Tibial nerve (tissue), 3 donors: ENCODE data around the gene CRB2.

Experiments used
- POLR2A ChIP-seq, 2 donors: fragments of 450-650 bp; IDR thresholded peaks; one replicate each; pipeline ENCODE4 v1.6.1; 2017; ENCODE audit warnings: antibody characterized with exemption in 2 of 2, mild to moderate bottlenecking in 2 of 2, moderate library complexity in 2 of 2
- TF ChIP-seq, protein P1 (sequence below), 5 experiments: fragments of 200-600 bp in 3 of 5; fragments of 450-650 bp in 2 of 5; sonication (generic) in 3 of 5; IDR thresholded peaks; one replicate each; pipeline ENCODE4 v1.5.1; 2016 to 2019; ENCODE audit warnings: antibody characterized with exemption in 5 of 5, mild to moderate bottlenecking in 3 of 5, moderate library complexity in 2 of 5

DNA sequence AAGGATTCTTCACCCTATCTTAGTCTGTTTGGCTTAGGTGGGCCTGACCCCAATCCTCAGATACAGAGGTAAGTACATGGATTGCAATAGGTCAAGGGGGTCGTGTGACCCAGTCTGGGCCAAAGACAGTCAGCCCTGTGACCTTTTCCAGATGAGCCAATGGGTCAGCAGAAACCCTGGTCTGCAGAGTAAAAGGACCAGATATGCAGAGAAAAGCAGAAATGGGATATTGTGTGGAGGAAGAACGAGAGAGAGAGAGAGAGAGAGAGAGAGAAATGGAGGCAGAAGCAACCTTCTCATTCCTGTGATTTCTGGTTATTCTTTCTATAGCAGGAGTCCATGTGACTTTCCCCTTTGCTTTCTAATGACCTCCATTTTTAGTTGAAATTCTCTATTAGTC lies 40.4 kb upstream of the CRB2 start:
- TF ChIP-seq, protein P1, sequence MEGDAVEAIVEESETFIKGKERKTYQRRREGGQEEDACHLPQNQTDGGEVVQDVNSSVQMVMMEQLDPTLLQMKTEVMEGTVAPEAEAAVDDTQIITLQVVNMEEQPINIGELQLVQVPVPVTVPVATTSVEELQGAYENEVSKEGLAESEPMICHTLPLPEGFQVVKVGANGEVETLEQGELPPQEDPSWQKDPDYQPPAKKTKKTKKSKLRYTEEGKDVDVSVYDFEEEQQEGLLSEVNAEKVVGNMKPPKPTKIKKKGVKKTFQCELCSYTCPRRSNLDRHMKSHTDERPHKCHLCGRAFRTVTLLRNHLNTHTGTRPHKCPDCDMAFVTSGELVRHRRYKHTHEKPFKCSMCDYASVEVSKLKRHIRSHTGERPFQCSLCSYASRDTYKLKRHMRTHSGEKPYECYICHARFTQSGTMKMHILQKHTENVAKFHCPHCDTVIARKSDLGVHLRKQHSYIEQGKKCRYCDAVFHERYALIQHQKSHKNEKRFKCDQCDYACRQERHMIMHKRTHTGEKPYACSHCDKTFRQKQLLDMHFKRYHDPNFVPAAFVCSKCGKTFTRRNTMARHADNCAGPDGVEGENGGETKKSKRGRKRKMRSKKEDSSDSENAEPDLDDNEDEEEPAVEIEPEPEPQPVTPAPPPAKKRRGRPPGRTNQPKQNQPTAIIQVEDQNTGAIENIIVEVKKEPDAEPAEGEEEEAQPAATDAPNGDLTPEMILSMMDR (IDR thresholded peaks at IDR 0.05) = no peak
- no peak for TF ChIP-seq POLR2A (IDR thresholded peaks at IDR 0.05)
